Measurements from ENCODE around the gene TARM1. TPM values are rescaled to one million over a fixed set of nuclear protein-coding genes. Genes with fewer than 3 reads are reported as not detected.
"Not testable (repeated sequence)": the region's sequence is repeated elsewhere in the genome, so short reads cannot be mapped to it uniquely, and the experiment has no call there.

Gene TARM1
- total and polyA plus RNA-seq, 2 experiments from 2014 or later = not detected

DNA sequence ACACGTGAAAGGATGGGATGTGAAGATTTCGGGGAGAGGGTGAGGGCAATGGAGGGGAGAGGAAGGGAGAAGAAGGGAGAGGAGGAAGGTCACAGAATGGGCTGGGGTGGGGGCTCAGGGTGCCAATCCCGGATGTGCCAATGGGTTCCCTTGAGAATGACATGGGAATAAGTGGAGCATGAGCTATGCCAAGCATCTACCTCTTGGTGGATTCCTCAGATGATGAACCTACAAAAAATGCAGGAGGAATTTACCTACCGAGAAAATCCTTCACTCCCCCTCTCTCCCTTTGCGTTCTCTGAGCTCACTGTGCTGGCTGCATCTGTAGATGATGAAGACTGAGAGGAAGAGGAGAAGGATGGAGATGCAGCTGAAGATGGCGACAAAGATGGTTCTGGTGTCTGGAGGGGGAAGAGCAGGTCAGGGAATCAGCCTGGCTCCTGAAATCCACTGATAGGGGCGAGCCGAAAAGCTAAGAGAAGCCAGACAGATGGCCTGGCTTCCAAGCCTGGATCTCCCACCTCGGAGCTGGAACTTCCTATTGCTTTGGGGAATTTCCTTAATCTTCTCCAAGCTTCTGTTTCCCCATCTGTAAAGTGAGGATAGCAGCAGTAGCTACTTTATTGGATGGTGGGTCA lies 39.1 kb downstream of the TARM1 start:
- no peak; the same call in 2 of the 3 replicates for ATAC-seq
- H3K27ac ChIP-seq (ENCODE audit: low read depth) = peak overlapping the region; percentile 81; the same call in 1 of the 2 replicates
- no peak overlapping the region for H3K4me3 Mint-ChIP-seq
- TF ChIP-seq STAT1 (IDR thresholded peaks at IDR 0.05; ENCODE audit: unreplicated experiment) (no peak), ZNF114 (CRISPR knock-in tag; IDR thresholded peaks at IDR 0.05) (no peak), EZH2 (IDR thresholded peaks at IDR 0.05; ENCODE audit: low read depth, unreplicated experiment) (no peak), NANOG (IDR thresholded peaks at IDR 0.05; ENCODE audit: borderline replicate concordance) (no peak)
- H3K9me3 Mint-ChIP-seq = 0 out of 3 replicates have a peak, but pooled peaks cover 3% of the 10 kb centered on the region
- H3K27ac Mint-ChIP-seq = no peak overlapping the region
- H3F3A ChIP-seq (replicated peaks; ENCODE audit: low read depth) = 0 out of 2 replicates have a peak, but pooled peaks cover 5% of the 10 kb centered on the region
- no peaks in the 10 kb centered on the region for H3K36me3 ChIP-seq (ENCODE audit: insufficient read depth)
- peak overlapping the region; percentile 88 for H2AFZ ChIP-seq
- peaks cover 8% of the 10 kb centered on the region; the same call in 1 of the 2 replicates for H3K4me1 ChIP-seq (ENCODE audit: insufficient read depth)
- no peak overlapping the region for H3K4me2 ChIP-seq
- peaks cover 14% of the 10 kb centered on the region for H3K27me3 Mint-ChIP-seq (ENCODE audit: insufficient read depth, low read depth, poor library complexity)
- H3K79me2 ChIP-seq (replicated peaks; ENCODE audit: insufficient read depth) = no peaks in the 10 kb centered on the region
- peaks cover 19% of the 10 kb centered on the region for H3K4me1 Mint-ChIP-seq
- H3K9me2 ChIP-seq (ENCODE audit: insufficient read depth) = no peaks in the 10 kb centered on the region
- no peaks in the 10 kb centered on the region for H3K36me3 Mint-ChIP-seq (ENCODE audit: low read depth)
- H3K4me3 ChIP-seq = no peak overlapping the region
- H4K20me1 ChIP-seq (replicated peaks; ENCODE audit: insufficient read depth) = no peaks in the 10 kb centered on the region
- H3K27me3 ChIP-seq (ENCODE audit: insufficient read depth) = peaks cover 9% of the 10 kb centered on the region; the same call in 1 of the 2 replicates
- DNase-seq (ENCODE audit: low spot score) = peak; percentile 51

GRCh38 chr19:54040003-54040402 lies 41.2 kb downstream of the TARM1 start:
- Histone ChIP-seq H3K27ac (ENCODE audit: low read depth) (no peak overlapping the region), H3F3A (replicated peaks; ENCODE audit: low read depth) (peaks cover 7% of the 10 kb centered on the region; the same call in 1 of the 2 replicates), H3K4me1 (ENCODE audit: insufficient read depth) (peaks cover 25% of the 10 kb centered on the region), H2AFZ (peak overlapping the region; percentile 72; the same call in 1 of the 2 replicates), H3K36me3 (ENCODE audit: insufficient read depth) (no peaks in the 10 kb centered on the region), H3K27me3 (ENCODE audit: insufficient read depth) (no peaks in the 10 kb centered on the region), H3K79me2 (replicated peaks; ENCODE audit: insufficient read depth) (no peaks in the 10 kb centered on the region), H3K4me3 (no peak overlapping the region), H4K20me1 (replicated peaks; ENCODE audit: insufficient read depth) (no peaks in the 10 kb centered on the region), H3K9me2 (ENCODE audit: insufficient read depth) (no peaks in the 10 kb centered on the region), H3K4me2 (no peak overlapping the region)
- peaks cover 14% of the 10 kb centered on the region for H3K27me3 Mint-ChIP-seq (ENCODE audit: insufficient read depth, low read depth, poor library complexity)
- H3K27ac Mint-ChIP-seq = no peak overlapping the region
- no peaks in the 10 kb centered on the region for H3K36me3 Mint-ChIP-seq (ENCODE audit: low read depth)
- DNase-seq (ENCODE audit: low spot score) (no peak), ATAC-seq (no peak)
- TF ChIP-seq CREB1 (CRISPR knock-in tag; IDR thresholded peaks at IDR 0.05; ENCODE audit: low read depth) (no peak), CTCF (conservative IDR thresholded peaks at IDR 0.05; ENCODE audit: low read depth in 2 of 2) (no peak), ZNF331 (CRISPR knock-in tag; IDR thresholded peaks at IDR 0.05; ENCODE audit: low read depth) (no peak), REST (IDR thresholded peaks at IDR 0.05; ENCODE audit: unreplicated experiment) (no peak), ZNF114 (CRISPR knock-in tag; IDR thresholded peaks at IDR 0.05) (no peak), NANOG (IDR thresholded peaks at IDR 0.05; ENCODE audit: borderline replicate concordance) (no peak), EZH2 (IDR thresholded peaks at IDR 0.05; ENCODE audit: low read depth, unreplicated experiment) (no peak), EZH2phosphoT487 (IDR thresholded peaks at IDR 0.05; ENCODE audit: unreplicated experiment) (no peak), JUNB (IDR thresholded peaks at IDR 0.05; ENCODE audit: unreplicated experiment) (no peak), STAT1 (IDR thresholded peaks at IDR 0.05; ENCODE audit: unreplicated experiment) (no peak)
- TF ChIP-seq, protein P1, sequence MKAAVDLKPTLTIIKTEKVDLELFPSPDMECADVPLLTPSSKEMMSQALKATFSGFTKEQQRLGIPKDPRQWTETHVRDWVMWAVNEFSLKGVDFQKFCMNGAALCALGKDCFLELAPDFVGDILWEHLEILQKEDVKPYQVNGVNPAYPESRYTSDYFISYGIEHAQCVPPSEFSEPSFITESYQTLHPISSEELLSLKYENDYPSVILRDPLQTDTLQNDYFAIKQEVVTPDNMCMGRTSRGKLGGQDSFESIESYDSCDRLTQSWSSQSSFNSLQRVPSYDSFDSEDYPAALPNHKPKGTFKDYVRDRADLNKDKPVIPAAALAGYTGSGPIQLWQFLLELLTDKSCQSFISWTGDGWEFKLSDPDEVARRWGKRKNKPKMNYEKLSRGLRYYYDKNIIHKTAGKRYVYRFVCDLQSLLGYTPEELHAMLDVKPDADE (IDR thresholded peaks at IDR 0.05) = no peak
- H3K9me3 Mint-ChIP-seq = peaks cover 6% of the 10 kb centered on the region; the same call in 1 of the 3 replicates
- no peak overlapping the region for H3K4me3 Mint-ChIP-seq
- peaks cover 33% of the 10 kb centered on the region for H3K4me1 Mint-ChIP-seq

- not testable (repeated sequence) for H3K79me2 ChIP-seq (replicated peaks; ENCODE audit: insufficient read depth); H3K36me3 Mint-ChIP-seq (ENCODE audit: low read depth); H3K27me3 ChIP-seq (ENCODE audit: insufficient read depth); H4K20me1 ChIP-seq (replicated peaks; ENCODE audit: insufficient read depth); H3K27me3 Mint-ChIP-seq (ENCODE audit: insufficient read depth, low read depth, poor library complexity); H3K4me3 Mint-ChIP-seq; H3F3A ChIP-seq (replicated peaks; ENCODE audit: low read depth); H3K9me2 ChIP-seq (ENCODE audit: insufficient read depth); H3K9me3 Mint-ChIP-seq; H3K4me2 ChIP-seq; H3K36me3 ChIP-seq (ENCODE audit: insufficient read depth); H3K4me3 ChIP-seq; DNase-seq (ENCODE audit: low spot score)
- ATAC-seq = peak; percentile 17; the same call in 2 of the 3 replicates
- H3K4me1 ChIP-seq (ENCODE audit: insufficient read depth) = peaks cover 28% of the 10 kb centered on the region
- Mint-ChIP-seq H3K27ac (peak overlapping the region; percentile 49; the same call in 1 of the 2 replicates), H3K4me1 (peaks cover 37% of the 10 kb centered on the region)
- H2AFZ ChIP-seq = 0 out of 2 replicates have a peak overlapping the region, but pooled peaks have one; percentile 28
- H3K27ac ChIP-seq (ENCODE audit: low read depth) = peak overlapping the region; percentile 86; the same call in 1 of the 2 replicates
Observed at GRCh38 chr19:54036542-54036941, 44.6 kb downstream of the TARM1 start.

Measured in GM23338 (cell line).